ENCODE data around the gene RANBP3L.
"Not testable (repeated sequence)": the region's sequence is repeated elsewhere in the genome, so short reads cannot be mapped to it uniquely, and the experiment has no call there.

RANBP3L gene

DNA sequence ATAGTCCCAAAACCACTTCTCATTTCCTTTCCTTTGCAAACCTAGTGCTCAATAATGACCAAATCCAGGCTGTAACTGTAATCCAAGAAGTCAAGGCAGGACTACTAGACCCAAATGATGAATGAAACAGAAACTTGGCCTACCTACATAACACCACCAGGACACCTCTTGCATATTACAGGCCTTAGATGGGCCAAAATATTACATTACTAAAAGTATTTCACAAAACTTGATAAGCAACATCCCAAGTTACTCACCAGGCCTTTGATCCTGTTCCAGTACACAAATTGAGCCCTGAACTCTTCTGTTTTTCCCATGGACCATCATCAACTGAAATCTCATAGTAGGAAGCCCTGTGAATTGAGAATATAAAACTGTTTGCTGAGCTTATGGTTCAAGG, 94.8 kb downstream of the RANBP3L start:
- DNase-seq (ENCODE audit: low read depth in 3 of 3), result no peak

- DNase-seq (ENCODE audit: low read depth in 3 of 3), result no peak
Measured at GRCh38 chr5:36205329-36205728, 96.4 kb downstream of the RANBP3L start.

- DNase-seq (ENCODE audit: low read depth in 3 of 3), result no peak
Measured at GRCh38 chr5:36202521-36202961, 99.2 kb downstream of the RANBP3L start.

GRCh38 chr5:36200513-36200912, 101.2 kb downstream of the RANBP3L start:
- DNase-seq (ENCODE audit: low read depth in 3 of 3), result no peak

- no peak for DNase-seq (ENCODE audit: low read depth in 3 of 3)
Measured at GRCh38 chr5:36199620-36200019, 102.1 kb downstream of the RANBP3L start.

- DNase-seq (ENCODE audit: low read depth in 3 of 3), result not testable (repeated sequence)
Measured at GRCh38 chr5:36198783-36199182, 102.9 kb downstream of the RANBP3L start.
